ENCODE data around the gene LSP1. TPM values are rescaled to one million over a fixed set of nuclear protein-coding genes. Genes with fewer than 3 reads are reported as not detected.
A peak's percentile ranks its signal among the peaks of the same experiment; 100 is the strongest.

Gene LSP1
- total and polyA plus RNA-seq, 2 of the 4 experiments (the other 2 are of a cell fraction): not detected

GRCh38 chr11:1821562-1821961, 31.3 kb upstream of the LSP1 start:
- Histone ChIP-seq H3K14ac (replicated peaks; ENCODE audit: low read depth, low read length) (no peak overlapping the region), H2AK5ac (ENCODE audit: low read depth, low read length) (no peak overlapping the region), H2BK15ac (ENCODE audit: low read depth, low read length) (no peak overlapping the region), H3K36me3 (ENCODE audit: control insufficient read depth, insufficient read depth, low read length) (no peaks in the 10 kb centered on the region), H3K4me2 (ENCODE audit: low read depth, low read length) (no peak overlapping the region), H3K4me3 (ENCODE audit: insufficient read depth, low read depth, low read length) (no peak overlapping the region), H3K4me1 (ENCODE audit: control insufficient read depth, insufficient read depth, low read length) (no peaks in the 10 kb centered on the region), H4K5ac (ENCODE audit: low read depth, low read length) (no peak overlapping the region), H4K91ac (ENCODE audit: insufficient read depth, low read depth, low read length) (no peak overlapping the region), H2AFZ (replicated peaks; ENCODE audit: low read length, poor library complexity) (no peak overlapping the region), H4K8ac (ENCODE audit: low read depth in 2 of 2, low read length in 2 of 2) (no peak overlapping the region), H3K27me3 (ENCODE audit: control insufficient read depth, insufficient read depth, low read length) (peaks cover 16% of the 10 kb centered on the region), H3K23ac (ENCODE audit: low read depth, low read length) (no peak overlapping the region), H3K79me1 (ENCODE audit: low read depth in 1 of 2, low read length in 2 of 2) (no peaks in the 10 kb centered on the region), H3K9ac (ENCODE audit: low read depth, low read length) (no peak overlapping the region), H4K20me1 (ENCODE audit: insufficient read depth, low read length) (no peaks in the 10 kb centered on the region), H2BK120ac (ENCODE audit: low read depth, low read length) (no peak overlapping the region), H3K18ac (ENCODE audit: low read depth, low read length) (no peak overlapping the region), H3K4ac (ENCODE audit: low read depth, low read length) (no peak overlapping the region), H3K27ac (ENCODE audit: insufficient read depth, low read length) (no peak overlapping the region), H3K56ac (ENCODE audit: extremely low read depth, insufficient read depth, low read length) (no peak overlapping the region), H3K9me3 (ENCODE audit: control insufficient read depth, insufficient read depth, low read length) (peaks cover 13% of the 10 kb centered on the region), H3K9me1 (ENCODE audit: insufficient read depth, low read length) (no peaks in the 10 kb centered on the region), H2BK20ac (ENCODE audit: low read depth, low read length) (no peak overlapping the region), H2AK9ac (replicated peaks; ENCODE audit: low read depth, low read length, poor library complexity) (no peak overlapping the region), H2BK5ac (ENCODE audit: low read depth, low read length, poor library complexity, severe bottlenecking) (peak overlapping the region; percentile 35)
- intact Hi-C loops (cut with micrococcal nuclease): no loop called here
- ATAC-seq (ENCODE audit: low read depth): no peak
- DNase-seq: no peak
- dilution Hi-C loops (cut with HindIII; ENCODE audit: low sequenced_read_pairs, unreplicated experiment): no loop called here
- POLR2A ChIA-PET (ENCODE audit: unreplicated experiment): no interaction called here
- CTCF ChIA-PET: no interaction called here
- BruUV-seq (replicated peaks): no TSS peak
- in situ Hi-C loops (cut with MboI; ENCODE audit: low sequenced_read_pairs): loop anchor here (5.0 kb wide), 1 partner anchor 124 kb away; the partner anchor contains the start of gene KRTAP5-6
- TF ChIP-seq RAD21 (IDR thresholded peaks at IDR 0.05; ENCODE audit: low read length) (no peak), CTCF (conservative IDR thresholded peaks at IDR 0.05; ENCODE audit: low read depth, low read length) (no peak), FOS (IDR thresholded peaks at IDR 0.05; ENCODE audit: low read depth, low read length) (no peak), NFE2L2 (IDR thresholded peaks at IDR 0.05; ENCODE audit: low read depth, low read length) (no peak), CEBPB (IDR thresholded peaks at IDR 0.05; ENCODE audit: low read depth, low read length) (no peak), RFX5 (IDR thresholded peaks at IDR 0.05; ENCODE audit: low read depth, low read length) (no peak), USF2 (IDR thresholded peaks at IDR 0.05; ENCODE audit: low read depth, low read length) (no peak), MXI1 (IDR thresholded peaks at IDR 0.05; ENCODE audit: borderline replicate concordance, low read depth, low read length) (no peak), ELK1 (IDR thresholded peaks at IDR 0.05; ENCODE audit: borderline replicate concordance, low read depth, low read length) (no peak), MAFK (IDR thresholded peaks at IDR 0.05; ENCODE audit: low read depth, low read length) (no peak), SMC3 (IDR thresholded peaks at IDR 0.05; ENCODE audit: low read depth, low read length) (no peak), RCOR1 (IDR thresholded peaks at IDR 0.05; ENCODE audit: insufficient replicate concordance, low read length) (no peak), POLR2A (IDR thresholded peaks at IDR 0.05; ENCODE audit: low read depth, low read length) (no peak), MAZ (IDR thresholded peaks at IDR 0.05; ENCODE audit: borderline replicate concordance, low read depth, low read length) (no peak), BHLHE40 (IDR thresholded peaks at IDR 0.05; ENCODE audit: low read depth, low read length) (no peak)
